Left kidney (tissue), 8 donors: ENCODE data around the gene GJB5. TPM values are rescaled to one million over a fixed set of nuclear protein-coding genes. Genes with fewer than 3 reads are reported as not detected.
"Not testable (repeated sequence)": the region's sequence is repeated elsewhere in the genome, so short reads cannot be mapped to it uniquely, and the experiment has no call there.

Experiments
- DNase-seq: peaks from one replicate; pipeline ENCODE4 v3.0.0-alpha.2; 2013
- long read RNA-seq, 8 donors: transcript quantifications; one replicate each; lab custom pipeline, GENCODE V29; 2026
- polyA plus RNA-seq: library from polyadenylated mRNA; unstranded; fragments of 120-200 nt; gene quantifications from one replicate; pipeline ENCODE4 v1.2.1, GENCODE V29; 2013; ENCODE audit not compliant: insufficient read length

The GJB5 gene
- 0.20 TPM for polyA plus RNA-seq
- long read RNA-seq, donor 1, result 0 reads
- long read RNA-seq, donor 2, partial matches to known transcripts, result 0 of 1 reads
- long read RNA-seq, donor 2, other reads (novel, unspliced or antisense), result 0 of 1 reads
- long read RNA-seq, donor 3, result 0 reads
- long read RNA-seq, donor 4, result 0 reads
- long read RNA-seq, donor 5, partial matches to known transcripts, result 0 of 1 reads
- long read RNA-seq, donor 5, other reads (novel, unspliced or antisense), result 0 of 1 reads
- long read RNA-seq, donor 6, result 0 reads
- long read RNA-seq, donor 7, result 0 reads
- long read RNA-seq, donor 8, result 0 reads

DNA sequence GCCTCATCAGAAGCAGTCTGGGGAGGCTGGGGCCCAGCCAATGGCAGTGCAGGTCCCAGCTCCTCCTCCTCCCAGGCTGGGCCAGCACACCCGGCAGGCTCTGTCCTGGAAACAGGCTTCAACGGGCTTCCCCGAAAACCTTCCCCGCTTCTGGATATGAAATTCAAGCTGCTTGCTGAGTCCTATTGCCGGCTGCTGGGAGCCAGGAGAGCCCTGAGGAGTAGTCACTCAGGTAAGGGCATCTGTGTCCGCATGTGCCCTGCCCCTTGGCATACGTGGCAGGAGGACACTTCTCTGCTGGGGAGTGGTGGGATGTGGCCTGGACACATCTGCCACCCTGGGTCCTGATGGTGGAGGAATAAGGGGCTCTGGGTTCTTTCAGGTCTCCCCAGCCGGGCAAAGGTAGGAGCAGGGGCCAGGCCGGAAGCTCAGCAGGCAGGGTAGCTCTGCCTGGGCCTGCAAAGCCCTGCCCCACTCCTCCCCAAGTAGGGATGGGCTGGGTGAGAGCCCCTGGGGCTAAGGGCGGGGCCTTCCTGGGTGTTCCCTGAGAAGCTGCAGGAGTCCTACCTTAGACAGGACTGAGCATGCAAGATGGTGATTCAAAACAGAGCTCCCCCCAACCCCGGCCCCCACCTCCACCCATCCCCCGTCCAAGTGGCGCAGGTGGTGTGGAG, at the start of gene GJB5:
TSS of gene GJB5 (plus strand) at position 84 of the 674 bp plus-strand sequence. CDS start 2,284 bp downstream, outside the sequence.
- DNase-seq, result no peak

DNA sequence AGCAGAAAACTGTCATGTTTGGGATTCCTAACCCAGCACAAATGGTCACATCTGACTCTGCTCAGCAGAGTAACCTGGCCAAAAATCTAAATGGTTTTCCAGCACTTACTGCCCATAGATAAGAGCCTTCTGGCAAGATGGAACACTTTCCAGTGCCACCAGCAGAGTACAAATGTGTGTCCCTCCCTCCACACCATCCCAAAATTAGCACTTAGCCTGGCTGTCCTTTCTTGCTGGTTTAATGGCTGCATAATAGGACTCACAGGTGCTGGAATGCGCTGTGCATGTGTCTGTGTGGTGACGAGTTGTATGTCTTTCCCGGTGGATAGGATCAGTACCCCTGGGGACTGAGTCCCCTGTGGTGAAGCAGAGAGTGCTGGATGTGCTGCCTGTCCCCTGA, 49.8 kb upstream of the GJB5 start:
- no peak for DNase-seq

DNA sequence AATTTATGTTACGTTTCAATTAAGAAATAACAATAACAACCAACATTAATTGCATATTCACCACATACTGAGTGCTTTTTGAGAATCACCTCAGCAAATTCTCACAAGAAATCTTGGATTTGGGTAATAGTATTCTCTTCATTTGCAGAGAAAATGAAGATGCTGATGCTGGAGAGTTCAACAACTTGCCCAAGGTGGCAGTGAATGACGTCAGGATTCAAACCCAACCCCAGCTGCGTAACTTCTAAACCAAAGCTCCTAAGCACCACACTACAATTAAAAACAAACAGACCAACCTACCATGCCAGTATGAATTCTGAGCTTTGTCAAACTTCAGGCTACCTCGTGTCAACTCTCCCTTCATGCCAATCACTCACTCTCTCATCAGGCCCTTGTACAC, 46.7 kb upstream of the GJB5 start:
- DNase-seq, result no peak

DNA sequence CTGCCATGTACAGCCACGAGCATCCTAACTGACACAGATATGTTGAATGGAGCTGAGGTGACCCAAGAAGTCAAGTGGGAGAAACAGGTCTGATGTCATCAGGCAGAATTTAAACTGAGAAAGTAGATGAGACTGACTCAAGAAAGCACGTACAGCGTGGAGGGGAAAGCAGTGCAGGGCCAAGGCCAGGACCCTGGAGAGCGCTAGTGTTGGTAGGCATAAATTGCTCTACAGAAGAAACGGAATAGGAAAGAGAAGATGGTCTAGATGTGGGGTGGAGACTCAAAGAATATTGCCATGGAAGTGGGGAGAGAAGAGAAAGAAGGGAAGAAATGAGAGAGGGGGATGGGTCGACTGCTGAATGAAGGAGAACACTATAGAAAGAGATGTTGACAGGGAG, 45.3 kb upstream of the GJB5 start:
- peak; percentile 44 for DNase-seq

DNA sequence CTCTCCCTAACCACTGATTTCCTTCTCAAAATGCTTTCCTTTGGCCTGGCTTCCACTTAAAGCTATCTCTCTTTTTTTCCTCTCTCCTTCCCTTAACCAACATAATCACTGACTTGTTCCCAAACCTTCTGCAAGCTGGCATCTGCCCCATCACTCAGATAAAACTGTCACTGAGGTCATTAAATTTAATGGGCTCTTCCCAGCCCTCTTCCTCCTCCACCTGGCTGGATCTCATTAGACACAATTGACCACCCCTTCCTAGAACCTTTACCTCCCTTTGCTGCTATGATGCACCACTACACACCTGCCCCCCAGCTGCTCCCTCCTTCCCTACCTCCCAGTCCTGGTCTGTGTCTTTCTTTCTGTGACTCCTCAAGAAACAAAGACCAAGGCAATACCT, 44.0 kb upstream of the GJB5 start:
- peak; percentile 65 for DNase-seq

DNA sequence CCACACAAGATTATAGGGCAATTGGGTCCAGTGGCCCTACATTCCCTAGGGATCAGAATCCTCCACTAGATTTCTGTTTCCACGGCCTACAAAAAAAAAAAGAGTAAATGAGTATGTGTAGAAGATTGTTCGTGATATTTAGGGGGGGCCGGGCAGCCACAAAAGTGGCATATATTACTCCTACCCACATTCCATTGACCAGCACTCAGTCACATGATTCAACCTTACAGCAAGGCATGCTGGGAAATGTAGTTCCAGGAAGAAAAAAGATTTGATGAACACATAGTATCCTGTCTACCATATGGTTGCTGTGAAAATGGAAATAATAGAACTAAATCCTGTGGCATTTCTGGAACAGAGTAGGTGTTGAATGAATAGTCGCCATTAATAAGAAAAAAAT, 43.4 kb upstream of the GJB5 start:
- DNase-seq, result no peak

DNA sequence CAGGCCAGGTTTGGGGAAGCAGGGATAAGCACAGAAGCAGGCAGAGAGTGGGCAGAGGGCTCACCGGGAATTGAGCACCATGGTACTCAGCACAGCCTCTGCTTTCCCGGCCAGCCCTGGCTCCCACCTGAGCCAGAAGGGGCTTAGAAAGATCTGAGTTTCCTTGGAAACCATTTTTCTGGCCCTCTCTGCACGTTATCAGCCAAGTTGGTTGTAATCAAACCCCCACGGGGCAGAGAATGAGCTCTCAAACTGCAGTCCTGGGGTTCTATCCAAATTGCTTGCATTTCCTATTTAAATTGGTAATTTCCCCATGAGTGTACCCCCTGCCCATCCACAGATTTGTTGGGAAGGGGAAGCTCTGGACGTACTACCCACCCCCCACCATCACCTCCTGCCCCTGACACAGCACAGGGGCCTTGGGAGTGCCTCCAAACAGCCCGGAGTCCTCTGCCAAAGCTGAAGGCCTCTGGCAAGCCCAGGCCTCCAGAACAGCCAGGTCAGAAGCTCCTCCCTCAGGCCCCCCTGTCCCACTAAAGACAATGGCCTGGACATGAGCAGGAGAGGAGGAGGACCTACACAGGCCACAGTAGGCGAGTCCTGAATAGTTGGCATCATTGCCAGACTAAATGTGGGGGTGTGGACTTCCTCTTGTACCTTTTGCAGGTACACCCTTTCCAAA, 42.7 kb upstream of the GJB5 start:
- no peak for DNase-seq

DNA sequence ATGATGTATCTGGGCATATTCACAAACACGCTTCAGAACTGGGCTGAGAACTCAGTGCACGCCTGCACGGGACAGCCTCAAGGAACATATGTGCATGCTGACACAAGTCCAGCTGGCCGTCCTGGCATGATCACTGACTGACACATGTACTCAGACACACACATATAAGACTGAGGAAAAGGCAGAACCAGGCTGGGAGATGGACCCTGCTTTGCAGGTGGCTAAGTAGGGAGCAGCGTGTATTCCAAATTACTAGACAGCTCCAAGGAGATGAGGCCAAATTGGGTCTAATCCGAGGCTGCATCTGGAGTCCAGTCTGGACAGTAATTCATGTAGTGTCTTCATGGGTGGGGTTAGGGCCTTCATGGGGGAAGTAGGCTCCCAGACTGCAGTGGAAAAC, 41.4 kb upstream of the GJB5 start:
- no peak for DNase-seq

DNA sequence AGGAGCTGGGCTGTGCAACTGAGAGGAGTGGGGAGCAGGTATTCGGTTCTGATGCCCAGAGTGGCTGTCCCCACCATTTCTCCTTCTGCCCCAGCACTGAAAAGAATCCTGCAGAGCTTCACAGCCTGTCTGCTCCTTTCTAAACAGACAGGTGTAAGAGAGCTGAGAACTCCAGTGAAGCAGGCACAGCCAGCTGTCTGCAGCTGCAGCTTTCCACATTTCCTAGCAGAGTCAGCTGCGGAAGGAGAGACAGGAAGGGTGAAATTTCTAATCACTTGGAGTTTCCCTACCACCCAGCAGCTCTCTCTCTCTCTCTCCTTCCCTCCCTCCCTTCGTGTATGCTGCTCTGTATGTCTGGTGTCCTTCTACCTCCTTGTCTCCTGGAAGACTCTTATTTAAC, 40.5 kb upstream of the GJB5 start:
- DNase-seq, result no peak

DNA sequence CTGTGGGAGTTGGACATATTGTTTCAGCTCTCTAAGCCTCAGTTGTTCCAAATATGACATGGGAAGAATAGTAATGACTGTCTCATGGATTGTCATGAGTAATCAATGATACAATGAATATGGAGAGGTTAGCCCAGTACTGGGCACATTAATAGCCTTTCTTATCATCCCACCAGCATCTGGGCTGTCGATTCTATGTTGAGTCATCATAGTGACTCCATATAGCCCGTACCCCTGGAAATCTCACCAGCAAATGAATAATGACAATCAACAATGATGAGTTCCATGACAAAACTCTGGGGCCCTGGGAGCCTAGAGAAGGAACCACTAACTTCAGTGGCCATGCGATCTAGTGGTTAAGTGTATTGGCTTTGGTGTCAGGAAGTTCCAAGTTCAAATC, 39.7 kb upstream of the GJB5 start:
- no peak for DNase-seq

DNA sequence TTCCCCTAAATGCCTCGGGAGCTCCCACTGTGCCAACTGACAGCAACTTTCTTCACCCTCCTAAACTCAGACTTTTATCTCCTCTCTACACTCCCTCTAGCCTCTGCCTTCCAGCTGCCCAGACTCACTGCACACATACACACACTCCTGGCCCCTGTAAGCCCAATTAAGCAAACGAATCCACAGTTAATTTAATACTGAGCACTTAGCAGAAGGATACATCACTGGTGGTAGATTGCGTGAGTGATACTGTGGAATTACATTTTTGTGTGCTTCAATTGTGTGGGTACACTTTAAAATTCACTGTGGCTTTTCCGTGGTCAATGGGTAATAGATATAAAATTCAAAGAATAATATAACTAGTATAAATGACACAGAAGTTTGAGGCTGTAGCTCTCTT, 33.6 kb upstream of the GJB5 start:
- no peak for DNase-seq

DNA sequence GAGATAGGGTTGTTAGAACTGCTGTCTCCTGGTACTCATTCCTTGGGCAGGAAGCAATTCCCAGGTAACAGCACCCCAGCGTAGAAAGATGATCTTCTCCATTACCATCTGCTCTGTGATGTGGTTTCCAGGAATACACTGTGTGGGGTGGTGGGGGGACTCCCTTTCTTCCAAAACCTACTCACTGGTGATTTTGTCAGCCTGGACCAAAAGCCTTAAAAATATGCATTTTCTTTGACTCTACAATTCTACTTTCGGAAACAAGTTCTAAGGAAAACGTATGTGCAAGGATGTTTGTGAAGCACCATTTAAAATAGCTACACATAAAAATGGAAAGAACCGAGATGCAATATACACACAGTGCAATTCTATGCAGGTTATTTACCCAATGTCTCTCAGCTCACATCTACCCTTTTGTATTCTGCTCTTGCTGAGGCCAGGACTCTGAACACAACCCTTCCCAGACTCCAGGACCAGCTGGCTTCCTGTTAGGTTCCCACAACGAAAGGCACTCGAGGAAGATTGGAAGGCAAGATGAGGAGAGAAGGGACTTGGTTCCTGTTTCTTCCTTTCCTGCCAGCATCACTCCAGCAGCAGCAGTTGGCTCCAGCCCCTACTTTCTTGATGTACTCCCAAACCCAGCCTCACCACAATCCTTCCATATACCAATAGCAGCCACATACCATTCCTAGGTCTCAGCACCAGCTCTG, 33.0 kb upstream of the GJB5 start:
- DNase-seq, result no peak

DNA sequence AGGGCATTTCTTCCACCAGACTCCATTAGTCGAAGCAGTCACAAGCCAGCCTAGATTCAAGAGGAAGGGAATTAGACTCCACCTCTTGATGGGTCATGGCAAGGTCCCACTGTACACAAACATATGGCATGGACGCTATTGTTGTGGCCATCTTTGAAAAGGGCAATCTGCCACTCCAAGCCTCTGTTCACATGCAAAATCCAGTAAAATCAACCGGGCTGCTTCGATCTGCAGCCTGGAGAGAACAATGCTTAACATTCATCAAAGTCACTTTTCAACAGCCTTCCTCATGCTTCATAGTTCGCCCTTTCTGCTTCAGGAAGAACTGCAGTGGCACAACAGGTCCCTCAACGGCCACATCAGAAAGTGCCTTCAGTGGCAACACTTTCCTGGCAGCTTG, 28.0 kb upstream of the GJB5 start:
- DNase-seq, result no peak

DNA sequence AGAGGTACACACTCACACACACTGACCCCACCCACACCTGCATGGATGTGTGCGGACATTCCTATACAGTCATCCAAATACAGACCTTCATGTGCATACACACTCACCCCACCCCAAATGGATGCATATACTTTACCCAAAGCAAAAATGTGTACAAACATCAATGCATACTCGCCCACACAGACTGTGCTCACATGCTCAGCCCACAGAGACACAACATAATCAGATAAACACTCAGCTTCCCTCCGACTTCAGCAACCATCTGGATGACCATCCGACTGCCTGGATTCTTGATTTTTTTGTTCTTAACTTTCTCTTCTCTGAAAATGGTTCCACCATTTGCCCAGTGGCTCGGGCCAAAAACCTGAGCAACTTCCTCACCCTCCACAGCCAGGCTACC, 24.4 kb upstream of the GJB5 start:
- no peak for DNase-seq

DNA sequence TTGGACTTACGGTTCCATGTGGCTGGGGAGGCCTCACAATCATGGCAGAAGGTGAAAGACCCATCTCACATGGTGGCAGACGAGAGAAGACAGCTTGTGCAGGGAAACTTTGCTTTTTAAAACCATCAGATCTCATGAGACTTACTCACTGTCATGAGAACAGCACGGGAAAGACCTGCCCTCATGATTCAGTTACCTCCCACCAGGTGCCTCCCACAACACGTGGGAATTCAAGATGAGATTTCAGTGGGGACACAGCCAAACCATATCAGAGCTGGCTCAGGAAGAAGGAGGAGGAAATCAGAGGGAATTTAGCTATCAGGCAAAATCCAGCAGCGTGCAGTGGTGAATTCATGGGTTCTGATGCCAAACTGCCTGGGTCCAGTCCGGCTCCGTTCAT, 22.0 kb upstream of the GJB5 start:
- DNase-seq, result not testable (repeated sequence)

DNA sequence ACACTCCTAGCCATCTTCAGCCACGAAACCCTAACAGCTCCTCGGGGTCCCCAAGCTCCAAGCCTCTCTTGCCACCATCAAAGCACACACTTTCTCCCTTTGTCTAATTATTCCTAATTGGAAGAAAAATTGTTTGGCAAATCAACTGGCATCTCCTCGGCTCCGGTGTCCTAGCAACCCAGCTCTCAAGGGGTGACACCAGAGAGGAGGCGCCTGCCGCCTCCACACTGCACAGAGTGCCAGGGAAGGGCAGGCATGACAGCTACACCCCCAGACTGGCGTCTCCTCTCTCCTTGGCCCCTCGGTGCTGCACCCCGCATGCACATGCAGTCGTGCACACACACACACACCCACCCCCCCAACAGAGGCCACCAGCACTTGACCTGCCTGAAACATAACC, 18.2 kb upstream of the GJB5 start:
- DNase-seq, result no peak

DNA sequence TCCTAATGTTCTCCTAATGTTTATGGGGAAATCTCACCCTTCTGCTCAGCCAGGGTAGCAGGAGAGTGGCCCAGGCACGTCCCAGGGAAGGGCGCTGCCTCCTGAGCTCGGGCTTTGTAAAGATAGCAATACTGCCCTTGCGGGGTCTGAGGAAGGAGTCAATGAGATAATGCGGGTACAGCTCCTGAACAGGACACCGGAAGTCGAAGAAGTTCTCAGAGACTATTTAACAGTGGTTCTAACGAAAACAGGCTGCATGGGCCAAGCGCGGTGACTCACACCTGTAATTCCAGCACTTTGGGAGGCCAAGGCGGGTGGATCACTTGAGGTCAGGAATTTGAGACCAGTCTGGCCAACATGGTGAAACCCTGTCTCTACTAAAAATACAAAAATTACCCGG, 17.6 kb upstream of the GJB5 start:
- not testable (repeated sequence) for DNase-seq

DNA sequence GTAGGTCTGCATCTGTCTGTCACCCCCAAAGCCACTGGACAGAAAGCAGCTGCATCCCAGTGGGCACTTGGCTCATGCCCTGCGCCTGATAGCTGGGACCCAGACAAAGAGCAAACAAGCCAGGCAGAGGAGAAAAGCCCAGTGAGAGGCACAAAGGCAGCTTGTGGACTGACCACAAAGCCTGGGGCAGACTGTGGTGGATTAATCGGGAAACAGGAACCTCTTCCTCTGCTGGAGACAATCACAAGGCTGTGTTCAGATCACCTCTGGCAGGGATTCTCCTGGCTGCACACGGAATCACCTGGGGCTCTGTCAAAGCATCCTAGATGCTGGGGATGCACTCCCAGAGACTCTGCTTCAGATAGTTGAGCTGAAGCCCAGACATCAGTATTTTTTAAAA, 15.2 kb upstream of the GJB5 start:
- no peak for DNase-seq

DNA sequence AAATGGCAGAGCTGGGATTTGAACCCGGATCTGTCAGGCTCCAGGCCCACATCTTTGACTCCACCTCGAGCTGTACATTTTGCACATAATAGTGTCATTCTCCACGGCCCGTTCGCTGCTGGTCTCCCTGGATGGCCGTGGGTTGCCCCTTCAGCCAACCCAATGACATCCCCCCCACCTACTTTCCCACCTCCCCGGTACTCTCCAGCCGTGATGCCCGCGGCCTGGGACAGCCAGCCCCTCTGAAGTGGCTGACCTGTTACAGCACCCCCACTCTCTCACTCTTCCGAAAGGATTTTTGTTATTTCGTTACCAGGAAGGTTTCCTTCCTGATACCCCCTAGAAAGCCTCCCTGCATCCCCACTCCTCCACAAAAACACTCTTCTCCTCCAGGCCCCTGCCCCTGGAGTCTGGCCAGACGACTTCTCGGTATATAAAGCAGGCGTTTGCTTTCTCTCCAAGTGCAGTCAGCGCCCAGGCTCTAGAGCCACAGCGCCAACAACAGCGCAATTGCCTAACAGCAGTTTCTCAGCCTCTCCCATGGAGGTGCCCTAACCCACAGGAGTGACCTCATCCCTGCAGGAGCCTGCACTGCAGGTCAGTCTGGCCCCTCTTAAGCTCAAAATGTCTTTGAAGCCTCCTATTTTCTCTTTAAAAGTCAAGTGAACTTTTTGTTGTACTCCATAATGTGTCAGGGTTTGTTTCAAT, 14.5 kb upstream of the GJB5 start:
- peak; percentile 11 for DNase-seq

DNA sequence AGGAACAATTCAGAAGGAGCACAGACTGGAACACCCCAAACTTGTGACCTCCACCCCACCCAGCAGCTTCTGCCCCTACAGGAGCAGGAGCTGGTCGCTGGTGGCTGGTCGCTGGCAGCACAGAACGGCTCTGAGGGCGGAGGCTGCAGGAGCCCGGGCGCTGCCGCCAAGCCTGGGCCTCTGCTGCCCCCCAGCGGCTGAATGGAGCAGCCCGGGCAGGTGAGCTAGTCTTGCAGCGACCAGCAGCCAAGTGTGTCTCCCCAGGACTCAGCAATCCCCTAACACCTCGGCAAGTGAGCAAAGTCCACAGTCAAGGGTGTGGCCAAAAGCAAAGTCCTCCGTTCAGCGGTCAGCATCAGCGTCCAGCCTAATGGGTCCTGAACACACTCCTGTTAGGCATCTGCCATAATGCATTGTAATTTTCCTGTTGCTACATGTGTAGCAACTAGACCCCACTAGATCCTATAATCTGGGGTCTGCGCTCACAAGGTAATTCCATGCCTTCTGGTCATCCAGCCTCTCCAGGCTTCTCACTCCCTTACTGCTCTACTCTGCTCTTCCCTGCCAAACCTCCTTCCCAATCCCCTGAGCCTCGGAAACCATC, 12.1 kb upstream of the GJB5 start:
- peak; percentile 61 for DNase-seq

DNA sequence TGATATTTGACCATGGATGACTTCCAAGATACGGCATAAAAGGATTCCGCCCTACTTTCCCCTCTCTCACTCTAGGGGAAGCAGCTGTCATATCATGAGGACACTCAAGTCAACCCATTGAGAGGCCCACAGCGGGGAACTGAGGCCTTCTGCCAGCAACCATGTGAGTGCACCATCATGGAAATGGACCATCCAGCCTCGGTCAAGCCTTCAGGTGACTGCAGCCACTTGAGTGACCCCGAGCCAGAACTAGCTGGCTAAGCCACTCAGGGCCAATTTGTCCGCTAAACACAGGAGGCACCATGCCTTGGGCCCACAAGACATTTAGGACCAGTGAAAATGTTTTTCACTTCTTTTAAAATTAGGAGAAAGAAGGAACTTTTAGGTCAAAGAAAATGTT, 11.1 kb upstream of the GJB5 start:
- no peak for DNase-seq

DNA sequence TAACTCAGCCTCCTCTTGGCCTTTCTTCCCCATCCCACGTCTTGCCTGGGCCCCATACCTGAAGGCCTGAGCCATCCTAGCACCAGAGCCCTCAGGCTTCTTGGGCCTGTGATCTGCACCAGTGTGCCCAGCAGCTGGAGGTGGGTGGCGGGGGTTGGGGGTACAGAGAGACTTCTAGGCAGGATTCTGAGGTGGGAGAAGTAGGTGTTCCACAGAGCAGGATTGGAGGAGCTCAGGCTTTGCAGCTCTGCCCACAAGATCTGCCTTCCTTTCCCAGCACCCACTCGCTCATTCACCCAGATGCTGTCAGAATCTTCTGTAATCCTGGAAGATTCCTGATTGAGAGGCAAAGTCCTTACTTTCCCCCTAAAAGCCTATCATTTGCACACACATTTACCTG, 10.0 kb upstream of the GJB5 start:
- no peak for DNase-seq
